ENCODE results near the gene KLKB1. TPM values are rescaled to one million over a fixed set of nuclear protein-coding genes. Genes with fewer than 3 reads are reported as not detected.

The KLKB1 gene
- total and polyA plus RNA-seq, 2 donors (not counting 1 experiment from before 2014, with no cell fraction given), result 0.44 to 1.0 TPM

- intact Hi-C loops (cut with micrococcal nuclease), result no loop called here
- no peak overlapping the region for H3K4me3 Mint-ChIP-seq
- no peaks in the 10 kb centered on the region for H3K4me1 Mint-ChIP-seq
- H3K9ac ChIP-seq (ENCODE audit: low read length), result no peak overlapping the region
- H3K9me3 Mint-ChIP-seq (ENCODE audit: insufficient read depth), result no peaks in the 10 kb centered on the region
- no peaks in the 10 kb centered on the region for H3K27me3 Mint-ChIP-seq
- DNase-seq, result no peak
- peaks cover 0 to 4% (median 0%) of the 10 kb centered on the region in 3 donors for H3K9me3 ChIP-seq (ENCODE audit: control extremely low read depth in 1 of 3, control insufficient read depth in 2 of 3, insufficient read depth in 1 of 3, low read length in 2 of 3)
- H3K4me3 ChIP-seq (ENCODE audit: control extremely low read depth in 1 of 5, extremely low read depth in 1 of 5, insufficient read depth in 1 of 5, low read depth in 2 of 5, low read length in 4 of 5), result no peak overlapping the region
- H3K27me3 ChIP-seq (replicated peaks in 1 of 4; ENCODE audit: control extremely low read depth in 1 of 4, control insufficient read depth in 3 of 4, insufficient read depth in 4 of 4, low read length in 3 of 4), result no peaks in the 10 kb centered on the region
- H3K79me2 ChIP-seq (ENCODE audit: control insufficient read depth, insufficient read depth, low read length), result no peaks in the 10 kb centered on the region
- H3K4me2 ChIP-seq (replicated peaks; ENCODE audit: low read depth, low read length, poor library complexity, severe bottlenecking), result no peak overlapping the region
- POLR2A ChIA-PET, result no interaction called here
- H3K36me3 ChIP-seq (replicated peaks in 1 of 2; ENCODE audit: control extremely low read depth in 1 of 2, control insufficient read depth in 1 of 2, extremely low read depth in 1 of 2, insufficient read depth in 2 of 2, low read length in 1 of 2), result no peaks in the 10 kb centered on the region
- no peaks in the 10 kb centered on the region for H3K4me1 ChIP-seq (ENCODE audit: control insufficient read depth in 2 of 2, insufficient read depth in 2 of 2, low read length in 2 of 2)
- ATAC-seq (ENCODE audit: low read depth), result no peak
- no peak overlapping the region for H2AFZ ChIP-seq (ENCODE audit: insufficient read depth, low read depth, low read length, poor library complexity, severe bottlenecking)
- no peaks in the 10 kb centered on the region for H4K20me1 ChIP-seq (ENCODE audit: control insufficient read depth, insufficient read depth, low read length, poor library complexity, severe bottlenecking)
- H3K27ac Mint-ChIP-seq, result no peak overlapping the region
- TF ChIP-seq CTCF (IDR thresholded peaks at IDR 0.05) (no peak), EZH2 (IDR thresholded peaks at IDR 0.05; ENCODE audit: borderline replicate concordance, insufficient read depth, low read depth, low read length, poor library complexity, severe bottlenecking) (no peak)
- CTCF ChIA-PET, result no interaction called here
- H3K27ac ChIP-seq (ENCODE audit: low read length in 2 of 2), result no peak overlapping the region
- WGBS (ENCODE audit: insufficient coverage), result 91% methylated on average over 5 of the region's 7 CpGs
Measured at GRCh38 chr4:186240452-186240847, 13.1 kb downstream of the KLKB1 start.

- ATAC-seq (ENCODE audit: low read depth), result no peak
- Mint-ChIP-seq H3K4me1 (no peaks in the 10 kb centered on the region), H3K9me3 (ENCODE audit: insufficient read depth) (peaks cover 3% of the 10 kb centered on the region), H3K27me3 (no peaks in the 10 kb centered on the region), H3K4me3 (no peak overlapping the region), H3K27ac (no peak overlapping the region)
- WGBS (ENCODE audit: insufficient coverage), result 80% methylated on average over 2 of the region's 7 CpGs
- TF ChIP-seq CTCF (IDR thresholded peaks at IDR 0.05), result no peak
- no peak for TF ChIP-seq EZH2 (IDR thresholded peaks at IDR 0.05; ENCODE audit: borderline replicate concordance, insufficient read depth, low read depth, low read length, poor library complexity, severe bottlenecking)
- Histone ChIP-seq H3K4me3 (ENCODE audit: control extremely low read depth in 1 of 5, extremely low read depth in 1 of 5, insufficient read depth in 1 of 5, low read depth in 2 of 5, low read length in 4 of 5) (no peak overlapping the region), H4K20me1 (ENCODE audit: control insufficient read depth, insufficient read depth, low read length, poor library complexity, severe bottlenecking) (no peaks in the 10 kb centered on the region), H3K36me3 (replicated peaks in 1 of 2; ENCODE audit: control extremely low read depth in 1 of 2, control insufficient read depth in 1 of 2, extremely low read depth in 1 of 2, insufficient read depth in 2 of 2, low read length in 1 of 2) (no peaks in the 10 kb centered on the region), H3K27me3 (replicated peaks in 1 of 4; ENCODE audit: control extremely low read depth in 1 of 4, control insufficient read depth in 3 of 4, insufficient read depth in 4 of 4, low read length in 3 of 4) (no peaks in the 10 kb centered on the region), H3K79me2 (ENCODE audit: control insufficient read depth, insufficient read depth, low read length) (no peaks in the 10 kb centered on the region), H2AFZ (ENCODE audit: insufficient read depth, low read depth, low read length, poor library complexity, severe bottlenecking) (no peak overlapping the region), H3K9ac (ENCODE audit: low read length) (no peak overlapping the region), H3K27ac (ENCODE audit: low read length in 2 of 2) (no peak overlapping the region), H3K9me3 (ENCODE audit: control extremely low read depth in 1 of 3, control insufficient read depth in 2 of 3, insufficient read depth in 1 of 3, low read length in 2 of 3) (peaks cover 0 to 7% (median 0%) of the 10 kb centered on the region in 3 donors), H3K4me2 (replicated peaks; ENCODE audit: low read depth, low read length, poor library complexity, severe bottlenecking) (no peak overlapping the region), H3K4me1 (ENCODE audit: control insufficient read depth in 2 of 2, insufficient read depth in 2 of 2, low read length in 2 of 2) (no peaks in the 10 kb centered on the region)
- POLR2A ChIA-PET, result no interaction called here
- intact Hi-C loops (cut with micrococcal nuclease), result no loop called here
- CTCF ChIA-PET, result no interaction called here
- DNase-seq, result no peak
Measured at GRCh38 chr4:186240848-186241491, 13.7 kb downstream of the KLKB1 start.

All from B cell (primary cell).